HG02970 (cell line): Measurements from ENCODE around the gene FRYL.
"Not testable (repeated sequence)": the region's sequence is repeated elsewhere in the genome, so short reads cannot be mapped to it uniquely, and the experiment has no call there.

Source experiments
- ATAC-seq: cut with Tn5 transposase; IDR thresholded peaks from one replicate; pipeline ENCODE4 v1.9.1; 2021; ENCODE audit warnings: mild to moderate bottlenecking, moderate library complexity, moderate number of reproducible peaks; ENCODE audit not compliant: unreplicated experiment, low FRiP score

Gene FRYL

GRCh38 chr4:48668254-48669017 lies 111.6 kb downstream of the FRYL start:
- no peak for ATAC-seq

GRCh38 chr4:48667148-48667547 lies 112.9 kb downstream of the FRYL start:
- no peak for ATAC-seq

GRCh38 chr4:48665555-48666186 lies 114.4 kb downstream of the FRYL start:
- no peak for ATAC-seq

- no peak for ATAC-seq
These were observed 115.1 kb downstream of the FRYL start for GRCh38 chr4:48664938-48665337.

DNA sequence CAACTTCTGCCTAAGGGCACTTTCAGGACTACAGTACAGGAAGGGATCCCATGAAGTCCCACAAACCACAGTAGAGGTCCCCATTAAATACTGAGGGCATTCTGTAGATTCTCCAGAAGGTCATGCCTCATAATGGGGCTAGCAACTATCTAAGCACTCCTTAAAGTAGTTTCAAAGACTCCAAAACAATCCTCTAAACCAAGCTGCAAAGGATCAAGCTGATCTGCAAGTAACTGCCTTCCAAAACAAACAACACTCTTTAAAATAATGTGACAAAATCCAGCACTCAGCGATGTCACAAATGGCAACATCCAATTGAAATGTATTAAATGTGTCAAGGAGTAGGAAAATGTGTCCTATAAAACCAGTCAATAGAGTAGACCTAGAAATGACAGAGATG lies 118.7 kb downstream of the FRYL start:
- ATAC-seq: no peak

GRCh38 chr4:48660347-48660746 lies 119.7 kb downstream of the FRYL start:
- ATAC-seq: no peak

DNA sequence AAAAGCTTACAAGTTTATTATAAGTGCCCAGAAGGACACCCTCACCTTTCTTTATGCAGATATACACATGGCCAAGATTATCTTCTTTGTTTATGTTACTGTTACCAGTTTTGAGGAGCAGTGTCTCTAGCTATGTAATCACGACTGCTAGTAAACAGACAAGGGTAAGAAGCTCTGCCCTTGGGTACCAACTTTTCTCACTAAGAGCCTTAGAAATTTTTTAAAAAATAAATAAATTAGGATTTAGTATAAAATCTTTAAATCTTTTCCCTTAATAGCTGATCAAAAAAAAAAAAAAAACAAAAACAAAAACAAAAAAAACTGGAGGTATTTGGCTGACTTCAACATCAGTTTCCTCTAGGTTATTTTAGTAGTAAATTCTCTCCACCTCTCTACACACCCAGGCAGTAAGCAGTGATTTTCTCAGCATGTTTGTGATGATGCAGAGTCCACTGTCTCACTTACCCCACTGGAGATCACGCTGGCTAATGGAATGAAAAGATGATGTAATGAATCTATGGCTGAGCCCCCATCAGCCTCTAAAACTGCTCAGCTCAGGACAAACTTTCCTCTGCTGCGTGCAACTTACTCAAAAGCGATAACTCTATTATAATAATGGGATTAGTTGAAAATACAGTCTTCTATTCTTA lies 125.9 kb downstream of the FRYL start:
- ATAC-seq: no peak

GRCh38 chr4:48653217-48654014 lies 126.7 kb downstream of the FRYL start:
- ATAC-seq: no peak

- no peak for ATAC-seq
These were observed 128.2 kb downstream of the FRYL start for GRCh38 chr4:48651914-48652313.

DNA sequence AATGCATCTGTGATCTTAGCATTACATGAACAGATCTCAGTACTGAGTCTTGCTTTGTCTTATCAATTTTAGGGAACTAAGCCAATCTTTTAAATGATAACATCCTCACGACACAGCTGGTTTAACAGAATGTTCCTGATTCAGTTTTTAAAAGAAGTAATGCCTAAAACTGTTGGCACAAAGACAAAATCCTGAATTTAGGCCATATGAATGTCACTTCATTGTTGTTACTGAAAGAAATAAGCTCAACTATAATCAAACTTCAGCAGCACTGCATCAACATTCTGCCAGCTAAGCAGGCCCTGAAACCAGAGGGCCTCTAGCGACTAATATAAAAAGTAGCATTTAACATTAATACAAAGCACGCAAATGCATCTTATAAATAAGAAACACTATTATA lies 130.6 kb downstream of the FRYL start:
- ATAC-seq: no peak

DNA sequence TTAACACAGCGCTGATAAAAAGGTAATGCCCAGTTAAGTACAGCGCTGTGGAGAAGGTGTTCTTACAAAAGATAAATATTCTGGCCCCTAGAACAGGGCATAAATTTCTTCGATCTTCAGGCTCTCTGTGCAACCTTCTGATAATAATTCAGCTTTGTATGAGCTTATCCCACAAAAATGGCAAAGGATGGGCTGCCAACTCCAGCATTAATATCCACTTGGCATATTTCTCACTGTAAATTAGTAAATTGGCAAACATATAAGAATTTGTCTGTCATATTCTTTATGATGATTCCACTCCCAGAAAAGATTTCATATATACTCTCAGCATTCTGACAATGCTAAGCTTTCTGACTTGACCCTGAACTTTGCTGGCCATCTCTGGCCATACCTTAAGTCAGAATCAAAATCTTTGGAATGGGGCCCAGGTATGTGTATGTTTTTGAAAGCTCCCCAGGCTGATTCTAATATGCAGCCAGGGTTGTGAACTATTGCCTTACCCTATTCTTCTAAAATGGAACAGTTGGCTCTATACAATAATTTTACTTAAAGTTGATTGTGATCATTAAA lies 134.8 kb downstream of the FRYL start:
- no peak for ATAC-seq

DNA sequence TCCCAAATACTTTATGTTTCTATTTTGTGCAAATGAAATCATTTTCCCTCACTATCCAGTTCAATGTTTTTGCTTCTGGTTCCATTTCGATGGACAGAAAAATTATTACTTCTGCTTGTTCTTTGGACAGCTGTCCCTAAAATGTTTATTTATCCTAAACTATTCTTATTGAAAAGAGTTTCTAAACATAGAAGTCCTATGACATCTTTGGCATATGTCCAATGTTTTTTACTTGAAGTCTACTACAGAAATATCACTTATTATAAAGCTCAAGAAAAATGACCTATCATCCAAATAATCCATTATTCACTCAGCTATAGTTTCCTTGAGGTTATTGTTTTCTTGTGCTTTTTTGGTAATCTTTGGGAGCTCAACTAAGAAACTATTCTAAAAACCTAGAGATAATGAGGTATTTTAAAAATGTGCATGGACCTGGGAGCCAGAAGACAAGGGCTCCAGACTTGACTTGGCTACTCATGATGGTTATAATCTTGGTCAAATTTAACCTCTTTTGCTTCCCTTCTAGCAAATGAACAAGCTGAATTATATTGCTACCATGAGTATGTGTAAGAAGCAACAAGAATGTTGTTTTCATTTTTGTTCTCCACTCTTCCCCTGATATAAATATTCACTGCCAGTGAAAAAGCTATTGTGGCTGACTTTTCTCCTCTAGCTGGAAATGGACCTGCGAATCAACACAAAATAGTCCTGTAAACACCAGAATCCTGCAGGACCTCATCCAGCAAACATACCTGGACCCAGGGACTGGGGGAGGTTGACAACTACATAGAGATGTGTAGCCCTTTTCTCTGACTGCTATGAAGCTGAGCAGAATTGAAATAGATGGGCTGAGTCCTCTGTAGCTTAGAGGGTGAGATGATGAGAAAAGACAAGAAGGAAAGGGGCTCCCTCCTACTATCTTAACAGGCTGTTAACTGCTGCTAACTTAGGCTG lies 137.4 kb downstream of the FRYL start:
- no peak for ATAC-seq

GRCh38 chr4:48641401-48641800 lies 138.7 kb downstream of the FRYL start:
- ATAC-seq: no peak

DNA sequence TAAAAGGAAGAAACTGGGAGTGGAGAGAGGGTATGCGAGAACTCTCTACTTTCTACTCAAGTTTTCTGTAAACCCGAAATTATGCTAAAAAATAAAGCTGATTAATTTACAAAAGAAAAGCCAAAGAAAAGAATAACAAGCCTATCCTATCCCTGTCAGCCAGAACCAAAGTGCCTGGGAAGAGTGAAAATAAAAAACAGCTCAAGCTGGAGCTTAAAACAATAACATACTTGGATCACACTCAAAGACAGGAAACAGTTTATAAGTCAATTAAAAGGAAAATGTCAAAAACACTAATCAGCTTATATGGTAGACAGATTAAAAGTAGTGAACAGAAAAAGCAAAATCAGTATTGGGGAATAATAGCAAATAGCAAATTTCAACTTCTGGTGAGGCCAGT lies 139.4 kb downstream of the FRYL start:
- ATAC-seq: no peak

DNA sequence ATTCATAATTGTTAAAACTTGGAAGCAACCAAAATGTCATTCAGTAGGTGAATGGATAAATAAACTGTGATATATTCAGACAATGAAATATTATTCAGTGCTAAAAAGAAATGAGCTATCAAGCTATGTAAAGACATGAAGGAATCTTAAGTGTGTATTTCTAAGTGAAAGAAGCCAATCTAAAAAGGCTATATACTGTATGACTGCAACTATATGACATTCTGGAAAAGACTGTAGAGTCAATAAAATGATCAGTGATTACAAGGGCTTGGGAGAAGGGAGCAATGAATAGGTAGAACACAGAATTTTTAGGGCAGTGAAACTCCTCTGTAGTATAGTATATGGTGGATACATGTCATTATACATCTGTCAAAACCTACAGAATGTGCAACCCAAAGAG lies 139.9 kb downstream of the FRYL start:
- no peak for ATAC-seq

GRCh38 chr4:48639807-48640206 lies 140.3 kb downstream of the FRYL start:
- ATAC-seq: no peak

GRCh38 chr4:48638586-48638985 lies 141.5 kb downstream of the FRYL start:
- ATAC-seq: not testable (repeated sequence)

DNA sequence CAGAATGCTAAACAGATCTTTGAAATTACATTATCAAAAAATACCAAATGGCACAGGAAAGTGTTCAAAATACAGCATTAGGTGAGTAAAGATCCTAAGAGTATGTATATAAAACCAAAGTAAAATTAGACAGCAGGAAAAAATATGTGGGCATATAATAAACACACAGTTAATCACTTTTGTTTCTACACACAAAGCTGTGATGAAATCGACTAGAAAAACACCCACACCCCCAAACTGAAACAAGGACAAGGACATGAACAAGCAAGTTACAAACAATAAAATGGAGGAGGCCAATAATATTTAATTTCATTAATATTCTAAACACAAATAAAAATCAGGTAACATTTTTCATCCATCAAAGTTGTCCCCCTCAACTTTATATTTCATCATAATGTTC lies 143.2 kb downstream of the FRYL start:
- ATAC-seq: no peak

- ATAC-seq: no peak
These were observed 144.1 kb downstream of the FRYL start for GRCh38 chr4:48635980-48636379.

- no peak for ATAC-seq
These were observed 144.8 kb downstream of the FRYL start for GRCh38 chr4:48635310-48635709.
